ENCODE data around the gene ARHGEF38.
"Not testable (repeated sequence)": the region's sequence is repeated elsewhere in the genome, so short reads cannot be mapped to it uniquely, and the experiment has no call there.

The ARHGEF38 gene

GRCh38 chr4:105560421-105560848, 8.0 kb downstream of the ARHGEF38 start:
- no peak for DNase-seq

GRCh38 chr4:105563352-105563751, 10.9 kb downstream of the ARHGEF38 start:
- no peak for DNase-seq

- no peak for DNase-seq
Measured at GRCh38 chr4:105568584-105568983, 16.2 kb downstream of the ARHGEF38 start.

GRCh38 chr4:105569057-105569865, 16.8 kb downstream of the ARHGEF38 start:
- no peak for DNase-seq

- DNase-seq = no peak
Measured at GRCh38 chr4:105569866-105570236, 17.4 kb downstream of the ARHGEF38 start.

GRCh38 chr4:105572296-105572695, 19.9 kb downstream of the ARHGEF38 start:
- no peak for DNase-seq

GRCh38 chr4:105586638-105587328, 34.4 kb downstream of the ARHGEF38 start:
- DNase-seq = no peak

GRCh38 chr4:105587841-105588240, 35.4 kb downstream of the ARHGEF38 start:
- DNase-seq = no peak

GRCh38 chr4:105588252-105588651, 35.8 kb downstream of the ARHGEF38 start:
- DNase-seq = no peak

- DNase-seq = no peak
Measured at GRCh38 chr4:105591573-105591972, 39.2 kb downstream of the ARHGEF38 start.

- DNase-seq = no peak
Measured at GRCh38 chr4:105594099-105595010, 41.9 kb downstream of the ARHGEF38 start.

GRCh38 chr4:105596684-105597083, 44.3 kb downstream of the ARHGEF38 start:
- no peak for DNase-seq

- DNase-seq = no peak
Measured at GRCh38 chr4:105598052-105598451, 45.6 kb downstream of the ARHGEF38 start.

- DNase-seq = no peak
Measured at GRCh38 chr4:105598787-105599186, 46.4 kb downstream of the ARHGEF38 start.

- no peak for DNase-seq
Measured at GRCh38 chr4:105599482-105599881, 47.1 kb downstream of the ARHGEF38 start.

- no peak for DNase-seq
Measured at GRCh38 chr4:105599932-105600655, 47.7 kb downstream of the ARHGEF38 start.

- no peak for DNase-seq
Measured at GRCh38 chr4:105600951-105601350, 48.5 kb downstream of the ARHGEF38 start.

GRCh38 chr4:105601406-105601805, 49.0 kb downstream of the ARHGEF38 start:
- no peak for DNase-seq

- DNase-seq = no peak
Measured at GRCh38 chr4:105603158-105603557, 50.7 kb downstream of the ARHGEF38 start.

- no peak for DNase-seq
Measured at GRCh38 chr4:105605493-105605892, 53.1 kb downstream of the ARHGEF38 start.

- DNase-seq = no peak
Measured at GRCh38 chr4:105607876-105608275, 55.5 kb downstream of the ARHGEF38 start.

GRCh38 chr4:105609819-105610218, 57.4 kb downstream of the ARHGEF38 start:
- not testable (repeated sequence) for DNase-seq

GRCh38 chr4:105613306-105613705, 60.9 kb downstream of the ARHGEF38 start:
- no peak for DNase-seq
